Lower leg skin (tissue), 3 donors: ENCODE data around the gene COL4A1.

Source experiments
- CTCF ChIP-seq, 3 donors: fragments of 450-650 bp; IDR thresholded peaks; one replicate each; pipeline ENCODE4 v1.5.1; 2016; ENCODE audit warnings: antibody characterized with exemption in 3 of 3, mild to moderate bottlenecking in 3 of 3, moderate library complexity in 2 of 3
- POLR2A ChIP-seq, 2 donors: fragments of 450-650 bp; IDR thresholded peaks; one replicate each; pipeline ENCODE4 v1.6.1; 2016 to 2017; ENCODE audit warnings: antibody characterized with exemption in 2 of 2, mild to moderate bottlenecking in 1 of 2, moderate library complexity in 1 of 2

- TF ChIP-seq CTCF (IDR thresholded peaks at IDR 0.05) = no peak
- no peak for TF ChIP-seq POLR2A (IDR thresholded peaks at IDR 0.05)
Observed at GRCh38 chr13:110138700-110139036, 168.3 kb downstream of the COL4A1 start.
